ENCODE data around the gene SASH1.

SASH1 gene

DNA sequence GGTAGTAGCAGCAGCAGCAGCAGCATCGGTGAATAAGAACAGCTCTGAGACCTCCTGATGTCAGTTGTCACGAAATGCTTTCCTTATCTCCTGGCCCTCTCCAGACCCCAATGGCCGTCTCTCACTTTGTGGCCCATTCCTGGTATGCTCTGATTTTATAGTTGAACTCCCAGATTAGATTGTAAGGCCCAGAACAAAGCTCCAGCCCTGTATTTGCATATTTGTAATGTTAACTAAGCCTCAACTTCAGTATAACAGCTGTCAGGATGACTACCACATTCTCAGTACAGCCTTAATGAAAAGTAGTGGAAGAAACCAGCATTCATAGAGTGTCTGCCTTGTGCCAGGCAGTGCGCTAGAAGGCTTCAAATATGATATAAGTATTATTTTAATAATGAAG is 180.9 kb downstream of the SASH1 start:
- no peak for DNase-seq (ENCODE audit: low spot score)

DNA sequence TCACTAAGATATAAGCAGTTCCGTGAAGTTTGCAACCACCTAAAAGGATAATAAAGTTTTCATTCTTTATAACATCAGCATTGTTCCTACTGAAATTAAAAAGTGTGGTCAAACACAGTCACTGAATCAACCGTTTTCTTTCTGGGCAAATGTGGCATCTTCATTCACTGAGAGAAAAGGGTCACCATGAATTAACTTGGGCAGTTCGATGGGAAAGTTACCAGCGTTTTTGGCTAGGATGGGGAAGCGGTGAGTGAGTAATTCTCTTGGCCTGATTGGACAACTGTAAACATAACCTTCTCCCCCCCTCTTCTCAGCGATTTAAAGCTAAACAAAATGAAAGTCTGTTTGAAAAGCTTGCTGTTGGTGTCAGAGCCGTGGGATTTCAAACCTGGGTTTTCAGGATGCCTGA is 181.8 kb downstream of the SASH1 start:
- peak; percentile 46 for DNase-seq (ENCODE audit: low spot score)

DNA sequence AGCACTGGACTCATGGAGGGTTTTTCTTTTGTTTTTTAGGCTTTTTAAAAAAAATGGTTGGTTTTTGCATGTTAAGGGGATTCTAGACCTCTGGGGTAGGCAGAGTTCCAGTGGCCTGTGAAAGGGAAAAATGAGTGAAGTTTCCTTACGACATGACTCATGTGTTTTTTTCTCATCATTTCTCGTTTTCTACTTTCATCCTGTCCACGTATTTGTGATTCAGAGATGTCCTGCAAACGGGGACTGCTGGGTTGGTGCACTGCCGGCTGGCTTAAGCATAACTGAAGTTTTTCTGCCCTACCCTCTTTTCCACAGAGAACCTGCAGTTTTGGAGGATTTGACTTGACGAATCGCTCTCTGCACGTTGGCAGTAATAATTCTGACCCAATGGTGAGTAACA is 182.3 kb downstream of the SASH1 start:
- peak; percentile 53 for DNase-seq (ENCODE audit: low spot score)

DNA sequence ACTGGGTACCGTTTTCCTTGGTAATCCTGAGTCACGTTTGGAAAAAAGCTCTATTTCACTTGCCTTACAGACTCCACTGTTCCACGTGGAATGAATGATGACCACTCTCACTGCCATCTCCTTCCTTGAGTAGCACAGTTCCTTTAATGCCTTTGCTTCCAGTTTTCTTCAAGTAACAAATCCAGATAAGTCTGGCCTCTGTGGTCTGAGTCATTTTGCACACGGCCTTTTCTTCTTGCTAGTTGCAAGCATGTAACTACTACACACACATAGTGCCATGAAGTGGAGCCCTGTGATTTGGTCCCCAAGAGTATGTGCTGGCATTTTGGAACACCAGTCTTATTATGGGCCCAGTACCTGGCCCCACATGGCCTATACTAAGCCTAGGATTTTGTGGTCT is 182.8 kb downstream of the SASH1 start:
- DNase-seq (ENCODE audit: low spot score), result no peak

DNA sequence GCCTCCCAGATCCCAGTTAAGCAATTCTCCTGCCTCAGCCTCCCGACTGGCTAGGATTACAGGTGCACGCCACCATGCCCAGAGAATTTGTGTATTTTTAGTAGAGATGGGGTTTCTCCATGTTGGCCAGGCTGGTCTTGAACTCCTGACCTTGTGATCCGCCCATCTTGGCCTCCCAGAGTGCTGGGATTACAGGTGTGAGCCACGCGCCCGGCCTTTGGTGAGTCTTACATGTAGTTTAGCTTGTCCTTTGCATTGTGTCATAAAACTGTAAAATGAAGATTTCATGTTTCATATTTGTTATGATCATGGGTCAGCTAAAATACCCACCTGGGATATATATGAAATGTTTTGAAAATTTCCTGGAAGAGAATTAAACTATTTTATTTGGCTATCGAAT is 183.5 kb downstream of the SASH1 start:
- DNase-seq (ENCODE audit: low spot score), result no peak

GRCh38 chr6:148528292-148528691 is 185.7 kb downstream of the SASH1 start:
- no peak for DNase-seq (ENCODE audit: low spot score)

DNA sequence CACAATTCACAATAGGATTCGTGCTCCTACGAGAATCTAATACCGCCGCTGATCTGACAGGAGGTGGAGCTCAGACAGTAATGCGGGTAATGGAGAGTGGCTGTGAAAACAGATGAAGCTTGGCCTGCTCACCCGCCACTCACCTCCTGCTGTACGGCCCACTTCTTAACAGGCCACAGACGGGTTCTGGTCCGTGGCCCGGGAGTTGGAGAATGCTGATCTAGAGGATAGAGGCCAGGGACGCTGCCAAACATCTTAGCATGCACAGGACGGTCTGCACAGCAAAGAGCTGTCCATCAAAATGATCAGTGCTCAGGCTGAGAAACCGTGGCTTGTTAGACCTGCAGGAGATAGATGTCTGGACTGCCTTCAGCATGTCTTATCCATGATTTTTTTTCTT is 186.4 kb downstream of the SASH1 start:
- DNase-seq (ENCODE audit: low spot score), result no peak

DNA sequence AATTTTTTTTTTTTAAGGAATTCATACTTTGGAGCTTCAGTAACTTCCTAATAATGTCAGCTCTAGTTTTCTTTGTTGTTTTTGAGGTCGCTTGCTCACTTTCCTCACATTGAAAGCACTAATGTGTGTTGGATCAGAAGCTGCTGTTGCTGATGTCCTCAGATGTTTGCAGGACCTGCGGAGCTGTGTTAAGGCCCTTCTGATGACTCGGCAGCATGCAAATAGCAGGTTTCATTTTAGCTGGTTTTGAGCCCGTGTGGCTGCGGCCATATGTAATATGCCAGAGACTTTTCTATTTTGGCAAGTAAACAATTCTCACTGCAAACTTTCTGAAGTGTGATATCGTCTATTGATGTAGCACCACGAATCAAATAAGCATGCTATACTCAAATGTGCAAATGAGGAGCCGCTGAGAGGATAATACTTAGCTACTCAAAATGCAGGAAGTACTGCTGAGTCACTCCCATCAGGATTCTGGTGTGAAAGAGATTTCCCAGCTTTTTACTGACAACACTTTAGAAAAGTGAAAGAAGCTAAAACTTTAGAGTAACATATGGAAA is 187.8 kb downstream of the SASH1 start:
- no peak for DNase-seq (ENCODE audit: low spot score)

GRCh38 chr6:148530976-148531375 is 188.3 kb downstream of the SASH1 start:
- no peak for DNase-seq (ENCODE audit: low spot score)

DNA sequence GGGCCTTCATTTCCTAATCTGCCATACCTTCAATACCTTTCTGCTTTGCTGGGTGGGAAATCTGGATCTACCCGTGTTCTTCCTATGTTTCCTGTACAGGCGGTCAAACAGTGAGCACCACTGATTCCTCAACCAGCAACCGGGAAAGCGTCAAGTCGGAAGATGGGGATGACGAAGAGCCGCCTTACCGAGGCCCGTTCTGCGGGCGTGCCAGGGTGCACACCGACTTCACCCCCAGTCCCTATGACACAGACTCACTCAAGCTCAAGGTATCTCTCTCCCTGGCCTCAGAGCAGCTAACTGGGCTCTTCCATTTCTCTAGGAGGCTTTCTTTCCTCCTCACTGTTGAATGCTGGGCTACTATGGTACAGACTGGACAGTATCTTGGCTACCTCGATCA is 190.1 kb downstream of the SASH1 start:
- no peak for DNase-seq (ENCODE audit: low spot score)

DNA sequence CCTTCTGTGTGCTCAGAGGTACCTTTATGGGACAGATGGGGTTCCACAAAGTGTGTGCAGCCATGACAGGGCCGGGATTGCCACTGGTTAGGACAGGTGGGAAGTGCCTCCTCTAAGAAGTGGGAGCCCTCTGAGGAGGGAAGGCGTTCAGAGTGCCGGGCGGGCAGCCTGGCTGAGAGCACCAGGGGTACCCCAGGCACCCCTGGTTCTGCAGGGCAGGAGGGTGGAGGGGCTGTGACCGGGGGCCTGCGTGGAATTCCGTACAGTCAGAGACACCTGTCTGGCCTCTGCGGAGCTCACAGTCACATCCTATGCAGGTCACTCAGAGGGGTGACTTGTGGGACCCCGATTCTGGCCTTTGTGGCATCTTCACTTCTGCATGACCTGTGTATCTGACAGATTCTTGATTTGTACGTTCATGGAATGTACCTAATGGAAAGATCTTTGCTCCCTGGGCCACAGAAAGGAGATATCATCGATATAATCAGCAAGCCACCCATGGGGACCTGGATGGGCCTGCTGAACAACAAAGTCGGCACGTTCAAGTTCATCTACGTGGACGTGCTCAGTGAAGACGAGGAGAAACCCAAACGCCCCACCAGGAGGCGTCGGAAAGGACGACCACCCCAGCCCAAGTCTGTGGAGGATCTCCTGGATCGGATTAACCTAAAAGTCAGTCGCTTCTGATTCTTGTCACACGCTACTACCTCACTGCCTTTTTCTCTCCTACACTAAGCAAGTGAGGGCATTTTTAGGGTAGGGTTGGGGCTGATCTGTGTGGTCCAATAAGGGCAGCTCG is 190.9 kb downstream of the SASH1 start:
- no peak for DNase-seq (ENCODE audit: low spot score)

DNA sequence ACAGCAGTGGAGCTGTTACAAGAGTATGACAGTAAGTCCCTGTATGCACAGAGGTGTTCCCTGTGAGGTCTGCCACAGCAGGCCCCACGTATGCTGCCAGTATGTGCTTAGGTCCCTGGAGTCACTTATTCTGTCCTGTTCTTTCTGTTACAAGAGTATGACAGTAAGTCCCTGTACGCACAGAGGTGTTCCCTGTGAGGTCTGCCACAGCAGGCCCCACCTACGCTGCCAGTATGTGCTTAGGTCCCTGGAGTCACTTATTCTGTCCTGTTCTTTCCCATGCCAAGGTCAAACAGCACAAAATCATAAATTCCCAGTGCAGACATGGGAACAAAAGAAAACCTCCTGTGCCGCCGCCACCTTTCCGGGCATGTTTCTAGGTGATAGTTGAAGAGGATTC is 192.2 kb downstream of the SASH1 start:
- no peak for DNase-seq (ENCODE audit: low spot score)

- DNase-seq (ENCODE audit: low spot score), result no peak
Measured at GRCh38 chr6:148535381-148535780, 192.7 kb downstream of the SASH1 start.

GRCh38 chr6:148535976-148536375 is 193.3 kb downstream of the SASH1 start:
- no peak for DNase-seq (ENCODE audit: low spot score)

DNA sequence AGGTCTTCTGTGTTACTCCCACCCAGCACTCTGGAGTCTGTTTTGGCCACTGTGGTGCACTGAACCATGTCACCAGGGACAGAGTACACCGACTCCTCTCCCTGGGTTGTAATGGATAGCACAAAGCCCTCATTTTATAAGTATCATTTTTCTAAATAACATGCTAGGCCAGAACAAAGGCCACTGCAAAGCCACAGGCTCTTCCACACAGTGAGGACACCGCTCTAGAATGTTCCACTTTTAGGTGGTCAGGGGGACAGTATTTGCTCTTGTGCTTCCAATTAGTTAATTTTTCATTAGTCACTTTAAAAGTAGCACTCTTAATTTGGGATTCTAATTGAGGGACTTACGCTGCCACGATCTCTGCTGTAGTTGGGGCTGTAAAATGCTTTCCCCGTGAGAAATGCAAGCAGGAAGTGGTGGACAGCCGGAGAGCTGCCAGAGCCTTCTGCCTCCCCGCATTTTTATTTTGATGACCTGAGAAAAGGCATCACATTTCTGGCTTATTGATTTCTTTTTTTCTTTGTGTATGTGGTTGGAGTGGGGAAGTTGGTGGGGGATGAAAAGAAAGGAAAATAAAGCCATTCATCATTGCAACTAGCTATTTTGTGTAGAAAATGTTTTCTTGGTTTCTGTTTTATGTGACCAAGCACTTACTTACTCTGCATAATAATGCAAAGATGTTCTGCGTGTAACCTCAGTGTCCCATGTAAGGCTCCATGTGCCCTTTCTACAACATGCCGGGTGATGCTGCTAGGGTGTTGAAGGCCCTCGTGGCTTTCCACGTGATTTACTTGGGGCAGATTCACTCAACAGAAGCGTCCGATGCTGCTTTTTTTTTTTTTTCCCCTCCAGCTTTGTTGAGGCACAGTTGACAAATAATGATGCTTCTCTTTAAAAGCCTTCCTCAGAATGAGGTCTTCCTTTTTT is 195.9 kb downstream of the SASH1 start:
- no peak for DNase-seq (ENCODE audit: low spot score)

DNA sequence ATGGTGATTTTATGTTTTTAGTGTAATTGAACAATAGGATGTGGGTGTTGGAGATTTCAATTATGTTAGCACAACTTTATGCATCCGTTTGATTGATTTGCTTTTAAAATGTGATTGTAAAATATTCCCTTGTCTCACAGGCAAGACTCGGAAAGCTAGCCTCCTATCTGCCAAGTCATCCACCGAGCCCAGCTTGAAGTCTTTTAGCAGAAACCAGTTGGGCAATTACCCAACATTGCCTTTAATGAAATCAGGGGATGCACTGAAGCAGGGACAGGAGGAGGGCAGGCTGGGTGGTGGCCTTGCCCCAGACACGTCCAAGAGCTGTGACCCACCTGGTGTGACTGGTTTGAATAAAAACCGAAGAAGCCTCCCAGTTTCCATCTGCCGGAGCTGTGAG is 200.9 kb downstream of the SASH1 start:
- DNase-seq (ENCODE audit: low spot score), result no peak

GRCh38 chr6:148544421-148544820 is 201.8 kb downstream of the SASH1 start:
- DNase-seq (ENCODE audit: low spot score), result no peak

GRCh38 chr6:148545901-148546300 is 203.3 kb downstream of the SASH1 start:
- no peak for DNase-seq (ENCODE audit: low spot score)

GRCh38 chr6:148547110-148547509 is 204.5 kb downstream of the SASH1 start:
- no peak for DNase-seq (ENCODE audit: low spot score)

GRCh38 chr6:148548065-148548748 is 205.6 kb downstream of the SASH1 start:
- DNase-seq (ENCODE audit: low spot score), result no peak

DNA sequence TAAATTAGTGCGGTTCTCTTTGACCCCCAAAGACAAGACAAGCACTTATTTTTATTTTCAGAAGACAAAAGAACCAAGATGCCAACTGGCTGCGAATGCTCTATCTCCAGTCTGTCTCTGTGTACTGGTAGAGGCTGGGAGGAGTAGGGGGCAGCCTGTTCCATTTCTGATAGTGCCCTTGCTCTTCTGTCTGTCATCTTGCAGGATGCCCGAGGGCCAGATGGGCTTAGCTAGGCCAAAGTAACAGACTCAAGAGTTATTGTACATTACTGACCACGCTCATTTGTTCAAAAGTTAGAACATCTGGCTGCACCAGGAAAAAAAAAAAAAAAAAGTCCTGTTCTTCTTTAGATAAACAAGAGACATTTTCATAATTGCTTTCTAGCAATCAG is 206.1 kb downstream of the SASH1 start:
- DNase-seq (ENCODE audit: low spot score), result no peak

DNA sequence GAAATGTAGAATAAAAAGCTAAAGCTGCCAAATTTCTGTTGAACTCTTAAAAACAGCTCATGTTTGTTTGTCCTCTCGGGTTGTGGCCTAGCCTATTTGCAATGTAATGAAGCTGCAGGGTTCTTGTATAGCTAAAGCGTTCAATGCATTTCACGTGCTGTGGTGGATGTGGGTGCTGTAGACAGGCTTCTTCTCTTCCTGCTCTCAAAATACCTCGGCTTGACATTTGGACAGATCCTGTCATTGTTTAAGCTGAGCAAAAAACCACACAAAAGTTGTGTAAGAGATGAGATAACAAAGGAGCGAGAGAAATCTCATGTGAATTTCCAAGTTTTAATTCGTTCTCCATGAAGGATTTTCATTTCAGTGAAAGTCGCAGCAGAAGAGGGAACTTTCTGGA is 207.9 kb downstream of the SASH1 start:
- no peak for DNase-seq (ENCODE audit: low spot score)
